HEK293 (cell line): ENCODE measurements around the gene RALA.
"Not testable (repeated sequence)": the region's sequence is repeated elsewhere in the genome, so short reads cannot be mapped to it uniquely, and the experiment has no call there.

ENCODE experiments used
- CTCF ChIA-PET: fragments of 350-600 bp; formaldehyde crosslinking; extraction: SDS; loops from one replicate; lab custom pipeline; 2021; ENCODE audit warnings: antibody characterized with exemption; lab: Yijun Ruan, JAX
- POLR2A ChIA-PET: fragments of 300-600 bp; formaldehyde crosslinking; extraction: SDS; loops from one replicate; lab custom pipeline; 2020; ENCODE audit warnings: antibody characterized with exemption, inconsistent platforms; lab: Yijun Ruan, JAX
- H3K27ac ChIP-seq: fragments of 200-500 bp; sonication (Bioruptor generic); 2 replicates; pipeline ENCODE4 v1.5.1; 2014; ENCODE audit warnings: low read depth, low read length, control low read depth, inconsistent platforms; ENCODE audit errors: extremely low read depth
- H3K36me3 ChIP-seq, 2 experiments: fragments of 200-500 bp in 1 of 2; sonication (Bioruptor generic) in 1 of 2; 1 replicate in 1 of 2; 2 replicates in 1 of 2; pipeline ENCODE4 v1.5.1; 2014 to 2017; ENCODE audit warnings: inconsistent platforms in 2 of 2, low read length in 2 of 2; ENCODE audit not compliant: control insufficient read depth in 2 of 2, insufficient read depth in 1 of 2
- H3K4me1 ChIP-seq: fragments of 200-500 bp; sonication (Bioruptor generic); 2 replicates; pipeline ENCODE4 v1.5.1; 2014; ENCODE audit warnings: mild to moderate bottlenecking, low read length, inconsistent platforms; ENCODE audit not compliant: control insufficient read depth, insufficient read depth
- H3K4me3 ChIP-seq: 2 replicates; pipeline ENCODE4 v1.5.1; 2011; ENCODE audit warnings: low read depth, mild to moderate bottlenecking, control low read depth, low read length, moderate library complexity
- H3K9me3 ChIP-seq: fragments of 200-500 bp; sonication (Bioruptor generic); 2 replicates; pipeline ENCODE4 v1.5.1; 2014; ENCODE audit warnings: low read depth, low read length, inconsistent platforms; ENCODE audit not compliant: control insufficient read depth, insufficient read depth
- EGR2 ChIP-seq: fragments of 450-650 bp; formaldehyde crosslinking; IDR thresholded peaks from 2 replicates; pipeline ENCODE4 v1.5.1; 2016; ENCODE audit warnings: low read depth, missing biosample characterization, missing genetic modification characterization
- GLIS1 ChIP-seq: fragments of 450-650 bp; formaldehyde crosslinking; IDR thresholded peaks from 2 replicates; pipeline ENCODE4 v1.5.1; 2016; ENCODE audit warnings: missing biosample characterization, missing genetic modification characterization
- KLF10 ChIP-seq: fragments of 450-650 bp; IDR thresholded peaks from 2 replicates; pipeline ENCODE4 v1.5.1; 2018; ENCODE audit warnings: missing biosample characterization, mild to moderate bottlenecking, missing genetic modification characterization
- KLF7 ChIP-seq: fragments of 450-650 bp; formaldehyde crosslinking; IDR thresholded peaks from 2 replicates; pipeline ENCODE4 v1.5.1; 2016; ENCODE audit warnings: missing biosample characterization, missing genetic modification characterization, borderline replicate concordance
- RBAK ChIP-seq: fragments of 450-650 bp; formaldehyde crosslinking; IDR thresholded peaks from 2 replicates; pipeline ENCODE4 v1.5.1; 2016; ENCODE audit warnings: missing biosample characterization, missing genetic modification characterization
- REPIN1 ChIP-seq: fragments of 450-650 bp; formaldehyde crosslinking; IDR thresholded peaks from 2 replicates; pipeline ENCODE4 v1.5.1; 2017; ENCODE audit warnings: missing biosample characterization, missing genetic modification characterization, low read depth
- SP3 ChIP-seq: fragments of 450-650 bp; formaldehyde crosslinking; IDR thresholded peaks from 2 replicates; pipeline ENCODE4 v1.5.1; 2016; ENCODE audit warnings: missing biosample characterization, missing genetic modification characterization
- TRIM28 ChIP-seq: IDR thresholded peaks from 2 replicates; pipeline ENCODE4 v1.6.1; 2011; ENCODE audit warnings: low read length, control low read depth, borderline replicate concordance
- ZFP69B ChIP-seq: fragments of 450-650 bp; formaldehyde crosslinking; IDR thresholded peaks from 2 replicates; pipeline ENCODE4 v1.5.1; 2016; ENCODE audit warnings: missing biosample characterization, missing genetic modification characterization
- ZNF114 ChIP-seq: fragments of 450-650 bp; formaldehyde crosslinking; IDR thresholded peaks from 2 replicates; pipeline ENCODE4 v1.5.0; 2017; ENCODE audit warnings: missing biosample characterization, missing genetic modification characterization
- ZNF121 ChIP-seq: fragments of 450-650 bp; formaldehyde crosslinking; IDR thresholded peaks from 2 replicates; pipeline ENCODE4 v1.5.1; 2016; ENCODE audit warnings: missing biosample characterization, missing genetic modification characterization
- ZNF169 ChIP-seq: fragments of 450-650 bp; formaldehyde crosslinking; IDR thresholded peaks from 2 replicates; pipeline ENCODE4 v1.5.1; 2016; ENCODE audit warnings: missing biosample characterization, missing genetic modification characterization
- ZNF174 ChIP-seq: fragments of 450-650 bp; formaldehyde crosslinking; IDR thresholded peaks from 2 replicates; pipeline ENCODE4 v1.5.0; 2017; ENCODE audit warnings: missing biosample characterization, mild to moderate bottlenecking, missing genetic modification characterization
- ZNF184 ChIP-seq: fragments of 450-650 bp; IDR thresholded peaks from 2 replicates; pipeline ENCODE4 v1.5.1; 2018; ENCODE audit warnings: missing biosample characterization, mild to moderate bottlenecking, missing genetic modification characterization
- ZNF223 ChIP-seq: fragments of 450-650 bp; formaldehyde crosslinking; IDR thresholded peaks from 2 replicates; pipeline ENCODE4 v1.5.1; 2016; ENCODE audit warnings: missing biosample characterization, missing genetic modification characterization
- ZNF391 ChIP-seq: fragments of 450-650 bp; formaldehyde crosslinking; IDR thresholded peaks from 2 replicates; pipeline ENCODE4 v1.5.1; 2016; ENCODE audit warnings: low read depth, missing biosample characterization, missing genetic modification characterization, borderline replicate concordance
- ZNF394 ChIP-seq: fragments of 450-650 bp; formaldehyde crosslinking; IDR thresholded peaks from 2 replicates; pipeline ENCODE4 v1.5.1; 2016; ENCODE audit warnings: missing biosample characterization, missing genetic modification characterization, mild to moderate bottlenecking, moderate library complexity, borderline replicate concordance
- ZNF561 ChIP-seq: fragments of 450-650 bp; IDR thresholded peaks from 2 replicates; pipeline ENCODE4 v1.5.1; 2018; ENCODE audit warnings: missing biosample characterization, missing genetic modification characterization, borderline replicate concordance
- ZNF768 ChIP-seq: fragments of 450-650 bp; formaldehyde crosslinking; IDR thresholded peaks from 2 replicates; pipeline ENCODE4 v1.5.1; 2018; ENCODE audit warnings: missing biosample characterization, mild to moderate bottlenecking, missing genetic modification characterization
- ZNF843 ChIP-seq: fragments of 450-650 bp; formaldehyde crosslinking; IDR thresholded peaks from 2 replicates; pipeline ENCODE4 v1.5.1; 2016; ENCODE audit warnings: missing biosample characterization, missing genetic modification characterization
- TF ChIP-seq, protein P1 (sequence below): fragments of 450-650 bp; formaldehyde crosslinking; conservative IDR thresholded peaks from 2 replicates; pipeline ENCODE4 v1.5.1; 2016; ENCODE audit warnings: low read depth, missing biosample characterization, missing genetic modification characterization
- TF ChIP-seq, protein P2 (sequence below): fragments of 450-650 bp; formaldehyde crosslinking; IDR thresholded peaks from 2 replicates; pipeline ENCODE4 v1.5.1; 2016; ENCODE audit warnings: missing biosample characterization, missing genetic modification characterization, borderline replicate concordance

The RALA gene

DNA sequence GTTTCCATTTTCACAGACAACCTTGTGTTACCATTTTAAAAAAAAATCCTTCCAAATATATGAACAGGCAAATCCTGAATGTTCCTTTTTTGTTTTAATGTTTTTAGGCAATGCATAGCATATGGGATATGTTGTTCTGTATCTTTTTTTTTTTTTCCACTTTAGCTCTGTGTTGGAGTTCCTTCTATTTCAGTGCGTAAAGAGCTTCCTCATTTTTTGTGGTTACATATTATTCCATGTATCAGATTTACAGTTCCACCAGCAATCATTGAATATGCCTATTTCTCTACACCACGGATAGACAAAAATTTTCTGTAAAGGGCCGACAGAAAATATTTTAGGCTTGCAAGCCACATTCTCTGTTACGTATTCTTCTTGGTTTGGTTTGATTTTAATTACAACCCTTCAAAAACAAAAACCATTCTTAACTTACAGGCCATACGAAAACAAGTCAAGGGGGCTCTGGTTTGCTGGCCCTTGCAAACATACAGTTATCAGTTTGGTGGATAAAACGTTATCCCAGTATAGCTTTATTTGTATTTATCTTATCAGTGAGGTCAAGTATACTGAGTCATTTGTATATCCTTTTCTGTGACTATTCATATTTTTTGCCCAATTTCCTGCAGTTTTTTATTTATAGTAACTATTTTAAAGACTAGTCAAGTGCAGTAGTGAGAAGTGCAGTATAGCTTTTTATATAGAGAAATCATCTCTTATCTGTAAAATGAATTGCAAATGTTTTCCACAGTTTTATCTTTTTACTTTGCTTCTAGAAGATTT, 55.7 kb downstream of the RALA start:
- Histone ChIP-seq H3K27ac (no peak overlapping the region), H3K9me3 (no peaks in the 10 kb centered on the region), H3K4me1 (0 out of 2 replicates have a peak, but pooled peaks cover 5% of the 10 kb centered on the region), H3K4me3 (no peak overlapping the region), H3K36me3 (no peaks in the 10 kb centered on the region)
- TF ChIP-seq ZNF768 (tag by site-specific recombination) (no peak), ZNF114 (tag by site-specific recombination) (no peak), ZNF561 (tag by site-specific recombination) (no peak), ZNF394 (no peak), KLF10 (no peak), SP3 (tag by site-specific recombination) (no peak), ZNF223 (tag by site-specific recombination) (no peak), RBAK (tag by site-specific recombination) (no peak)
- POLR2A ChIA-PET: interaction anchor here (0.6 kb wide), 1 partner anchor 11 kb away, joined by 3 read pairs; no protein-coding TSS in a partner anchor
- CTCF ChIA-PET: interaction anchor here (0.8 to 1.8 kb wide), 3 partner anchors 9 to 99 kb away, joined by 4 read pairs; no protein-coding TSS in a partner anchor

DNA sequence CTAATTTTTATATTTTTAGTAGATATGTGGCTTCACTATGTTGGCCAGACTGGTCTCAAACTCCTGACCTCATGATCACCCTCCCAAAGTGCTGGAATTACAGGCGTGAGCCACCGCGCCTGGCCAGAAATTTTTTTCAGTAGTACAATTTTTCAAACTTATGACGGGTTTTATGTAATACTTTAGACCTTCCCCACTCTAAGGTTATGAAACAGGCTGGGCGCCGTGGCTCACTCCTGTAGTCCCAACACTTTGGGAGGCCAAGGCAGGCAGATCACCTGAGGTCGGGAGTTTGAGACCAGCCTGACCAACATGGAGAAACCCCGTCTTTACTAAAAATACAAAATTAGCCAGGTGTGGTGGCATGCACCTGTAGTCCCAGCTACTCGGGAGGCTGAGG, 56.5 kb downstream of the RALA start:
- H3K36me3 ChIP-seq, H3K27ac ChIP-seq: not testable (repeated sequence)
- CTCF ChIA-PET: interaction anchor here (1.2 kb wide), 1 partner anchor 10 kb away, joined by 4 read pairs; no protein-coding TSS in a partner anchor

DNA sequence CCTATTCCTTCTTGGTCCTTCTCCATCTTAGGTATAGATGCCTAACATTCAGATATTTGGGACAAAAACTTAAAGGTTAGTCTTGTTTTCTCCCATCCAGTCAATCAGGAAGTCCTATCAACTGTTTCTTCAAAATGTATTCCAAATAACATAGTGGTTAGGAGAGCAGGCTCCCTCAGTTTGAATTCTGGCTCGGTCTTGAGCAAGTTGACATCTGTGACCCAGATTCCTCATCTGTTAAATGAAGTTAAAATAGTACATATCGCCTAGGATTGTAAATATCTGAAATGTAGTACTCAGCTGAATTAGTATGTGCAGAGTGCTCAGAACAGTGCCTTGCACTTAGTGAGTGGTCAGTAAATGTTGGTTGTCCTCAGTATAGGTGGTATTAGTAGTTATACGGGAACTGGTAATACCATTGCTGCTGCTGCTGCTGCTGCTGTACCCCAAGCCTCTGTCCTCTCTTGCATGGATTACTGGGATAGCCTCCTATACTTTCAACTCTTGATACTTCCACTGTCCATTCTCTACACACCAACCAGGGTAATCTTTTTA, 58.6 kb downstream of the RALA start:
- ChIA-PET POLR2A (no interaction called here), CTCF (interaction anchor here (0.7 kb wide), 1 partner anchor 69 kb away, joined by 6 read pairs; no protein-coding TSS in a partner anchor)
- Histone ChIP-seq H3K4me3 (no peak overlapping the region), H3K36me3 (no peaks in the 10 kb centered on the region), H3K9me3 (no peaks in the 10 kb centered on the region), H3K4me1 (0 out of 2 replicates have a peak, but pooled peaks cover 5% of the 10 kb centered on the region), H3K27ac (no peak overlapping the region)
- TF ChIP-seq ZNF184 (tag by site-specific recombination) (no peak), REPIN1 (no peak), KLF7 (tag by site-specific recombination) (no peak), ZNF174 (tag by site-specific recombination) (no peak), GLIS1 (tag by site-specific recombination) (no peak), EGR2 (tag by site-specific recombination) (no peak), ZFP69B (tag by site-specific recombination) (no peak), ZNF843 (no peak), ZNF169 (no peak), ZNF121 (tag by site-specific recombination) (no peak), TRIM28 (no peak), RBAK (tag by site-specific recombination) (no peak), ZNF391 (tag by site-specific recombination) (no peak)
- TF ChIP-seq, protein P1, sequence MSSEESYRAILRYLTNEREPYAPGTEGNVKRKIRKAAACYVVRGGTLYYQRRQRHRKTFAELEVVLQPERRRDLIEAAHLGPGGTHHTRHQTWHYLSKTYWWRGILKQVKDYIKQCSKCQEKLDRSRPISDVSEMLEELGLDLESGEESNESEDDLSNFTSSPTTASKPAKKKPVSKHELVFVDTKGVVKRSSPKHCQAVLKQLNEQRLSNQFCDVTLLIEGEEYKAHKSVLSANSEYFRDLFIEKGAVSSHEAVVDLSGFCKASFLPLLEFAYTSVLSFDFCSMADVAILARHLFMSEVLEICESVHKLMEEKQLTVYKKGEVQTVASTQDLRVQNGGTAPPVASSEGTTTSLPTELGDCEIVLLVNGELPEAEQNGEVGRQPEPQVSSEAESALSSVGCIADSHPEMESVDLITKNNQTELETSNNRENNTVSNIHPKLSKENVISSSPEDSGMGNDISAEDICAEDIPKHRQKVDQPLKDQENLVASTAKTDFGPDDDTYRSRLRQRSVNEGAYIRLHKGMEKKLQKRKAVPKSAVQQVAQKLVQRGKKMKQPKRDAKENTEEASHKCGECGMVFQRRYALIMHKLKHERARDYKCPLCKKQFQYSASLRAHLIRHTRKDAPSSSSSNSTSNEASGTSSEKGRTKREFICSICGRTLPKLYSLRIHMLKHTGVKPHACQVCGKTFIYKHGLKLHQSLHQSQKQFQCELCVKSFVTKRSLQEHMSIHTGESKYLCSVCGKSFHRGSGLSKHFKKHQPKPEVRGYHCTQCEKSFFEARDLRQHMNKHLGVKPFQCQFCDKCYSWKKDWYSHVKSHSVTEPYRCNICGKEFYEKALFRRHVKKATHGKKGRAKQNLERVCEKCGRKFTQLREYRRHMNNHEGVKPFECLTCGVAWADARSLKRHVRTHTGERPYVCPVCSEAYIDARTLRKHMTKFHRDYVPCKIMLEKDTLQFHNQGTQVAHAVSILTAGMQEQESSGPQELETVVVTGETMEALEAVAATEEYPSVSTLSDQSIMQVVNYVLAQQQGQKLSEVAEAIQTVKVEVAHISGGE (tag by site-specific recombination): no peak
- TF ChIP-seq, protein P2, sequence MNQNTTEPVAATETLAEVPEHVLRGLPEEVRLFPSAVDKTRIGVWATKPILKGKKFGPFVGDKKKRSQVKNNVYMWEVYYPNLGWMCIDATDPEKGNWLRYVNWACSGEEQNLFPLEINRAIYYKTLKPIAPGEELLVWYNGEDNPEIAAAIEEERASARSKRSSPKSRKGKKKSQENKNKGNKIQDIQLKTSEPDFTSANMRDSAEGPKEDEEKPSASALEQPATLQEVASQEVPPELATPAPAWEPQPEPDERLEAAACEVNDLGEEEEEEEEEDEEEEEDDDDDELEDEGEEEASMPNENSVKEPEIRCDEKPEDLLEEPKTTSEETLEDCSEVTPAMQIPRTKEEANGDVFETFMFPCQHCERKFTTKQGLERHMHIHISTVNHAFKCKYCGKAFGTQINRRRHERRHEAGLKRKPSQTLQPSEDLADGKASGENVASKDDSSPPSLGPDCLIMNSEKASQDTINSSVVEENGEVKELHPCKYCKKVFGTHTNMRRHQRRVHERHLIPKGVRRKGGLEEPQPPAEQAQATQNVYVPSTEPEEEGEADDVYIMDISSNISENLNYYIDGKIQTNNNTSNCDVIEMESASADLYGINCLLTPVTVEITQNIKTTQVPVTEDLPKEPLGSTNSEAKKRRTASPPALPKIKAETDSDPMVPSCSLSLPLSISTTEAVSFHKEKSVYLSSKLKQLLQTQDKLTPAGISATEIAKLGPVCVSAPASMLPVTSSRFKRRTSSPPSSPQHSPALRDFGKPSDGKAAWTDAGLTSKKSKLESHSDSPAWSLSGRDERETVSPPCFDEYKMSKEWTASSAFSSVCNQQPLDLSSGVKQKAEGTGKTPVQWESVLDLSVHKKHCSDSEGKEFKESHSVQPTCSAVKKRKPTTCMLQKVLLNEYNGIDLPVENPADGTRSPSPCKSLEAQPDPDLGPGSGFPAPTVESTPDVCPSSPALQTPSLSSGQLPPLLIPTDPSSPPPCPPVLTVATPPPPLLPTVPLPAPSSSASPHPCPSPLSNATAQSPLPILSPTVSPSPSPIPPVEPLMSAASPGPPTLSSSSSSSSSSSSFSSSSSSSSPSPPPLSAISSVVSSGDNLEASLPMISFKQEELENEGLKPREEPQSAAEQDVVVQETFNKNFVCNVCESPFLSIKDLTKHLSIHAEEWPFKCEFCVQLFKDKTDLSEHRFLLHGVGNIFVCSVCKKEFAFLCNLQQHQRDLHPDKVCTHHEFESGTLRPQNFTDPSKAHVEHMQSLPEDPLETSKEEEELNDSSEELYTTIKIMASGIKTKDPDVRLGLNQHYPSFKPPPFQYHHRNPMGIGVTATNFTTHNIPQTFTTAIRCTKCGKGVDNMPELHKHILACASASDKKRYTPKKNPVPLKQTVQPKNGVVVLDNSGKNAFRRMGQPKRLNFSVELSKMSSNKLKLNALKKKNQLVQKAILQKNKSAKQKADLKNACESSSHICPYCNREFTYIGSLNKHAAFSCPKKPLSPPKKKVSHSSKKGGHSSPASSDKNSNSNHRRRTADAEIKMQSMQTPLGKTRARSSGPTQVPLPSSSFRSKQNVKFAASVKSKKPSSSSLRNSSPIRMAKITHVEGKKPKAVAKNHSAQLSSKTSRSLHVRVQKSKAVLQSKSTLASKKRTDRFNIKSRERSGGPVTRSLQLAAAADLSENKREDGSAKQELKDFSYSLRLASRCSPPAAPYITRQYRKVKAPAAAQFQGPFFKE (tag by site-specific recombination): no peak

More for the DNA sequence above, 56.5 kb downstream of the RALA start:
- H3K4me3 ChIP-seq, H3K4me1 ChIP-seq, POLR2A ChIA-PET, H3K9me3 ChIP-seq: not testable (repeated sequence)
